ENCODE results near the gene DCAF8L2. TPM values are rescaled to one million over a fixed set of nuclear protein-coding genes. Genes with fewer than 3 reads are reported as not detected.
"Not testable (repeated sequence)": the region's sequence is repeated elsewhere in the genome, so short reads cannot be mapped to it uniquely, and the experiment has no call there.

The DCAF8L2 gene
- total RNA-seq (2014; rRNA removed) (not detected in 2 replicates), Bru-seq, nascent RNA (percentile 2 among the genes with signal in this experiment), BruChase-seq, experiment 1, labeled RNA remaining after a 6-hour chase (percentile 0 among the genes with signal in this experiment), BruChase-seq, experiment 2, labeled RNA remaining after a 2-hour chase (percentile 1 among the genes with signal in this experiment)
- long read RNA-seq, result 0 reads

DNA sequence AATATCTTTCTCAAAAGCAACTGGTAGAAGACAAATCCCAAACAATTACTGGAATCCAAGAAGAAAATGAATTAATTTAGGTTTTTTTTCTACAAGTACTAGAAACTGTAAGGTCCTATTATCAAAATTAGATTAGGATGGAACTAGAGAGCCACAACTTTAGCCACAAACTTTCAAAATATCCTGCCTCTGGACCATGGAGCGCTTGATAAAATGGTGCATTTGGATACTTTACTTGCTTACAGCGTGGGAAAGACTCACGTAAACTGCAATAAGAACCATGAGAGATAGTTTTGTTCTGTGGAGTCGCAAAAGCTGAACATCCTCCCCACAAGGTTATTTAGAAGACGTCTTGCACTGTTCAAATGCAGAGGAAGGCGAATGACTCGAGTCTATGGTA is at the start of gene DCAF8L2:
Gene DCAF8L2 (plus strand): TSS at position 301 of the 400 bp plus-strand sequence. CDS start 156,552 bp downstream, outside the sequence.
- no peak within 1 kb of the TSS for H3K4me3 ChIP-seq (ENCODE audit: low read length)
- ATAC-seq (no peak), DNase-seq (no peak)
- TF ChIP-seq, protein P1, sequence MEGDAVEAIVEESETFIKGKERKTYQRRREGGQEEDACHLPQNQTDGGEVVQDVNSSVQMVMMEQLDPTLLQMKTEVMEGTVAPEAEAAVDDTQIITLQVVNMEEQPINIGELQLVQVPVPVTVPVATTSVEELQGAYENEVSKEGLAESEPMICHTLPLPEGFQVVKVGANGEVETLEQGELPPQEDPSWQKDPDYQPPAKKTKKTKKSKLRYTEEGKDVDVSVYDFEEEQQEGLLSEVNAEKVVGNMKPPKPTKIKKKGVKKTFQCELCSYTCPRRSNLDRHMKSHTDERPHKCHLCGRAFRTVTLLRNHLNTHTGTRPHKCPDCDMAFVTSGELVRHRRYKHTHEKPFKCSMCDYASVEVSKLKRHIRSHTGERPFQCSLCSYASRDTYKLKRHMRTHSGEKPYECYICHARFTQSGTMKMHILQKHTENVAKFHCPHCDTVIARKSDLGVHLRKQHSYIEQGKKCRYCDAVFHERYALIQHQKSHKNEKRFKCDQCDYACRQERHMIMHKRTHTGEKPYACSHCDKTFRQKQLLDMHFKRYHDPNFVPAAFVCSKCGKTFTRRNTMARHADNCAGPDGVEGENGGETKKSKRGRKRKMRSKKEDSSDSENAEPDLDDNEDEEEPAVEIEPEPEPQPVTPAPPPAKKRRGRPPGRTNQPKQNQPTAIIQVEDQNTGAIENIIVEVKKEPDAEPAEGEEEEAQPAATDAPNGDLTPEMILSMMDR (conservative IDR thresholded peaks at IDR 0.05; ENCODE audit: low read depth, low read length), result no peak
- TF ChIP-seq EZH2 (IDR thresholded peaks at IDR 0.05; ENCODE audit: low read length, unreplicated experiment), result no peak
- TF ChIP-seq EZH2phosphoT487 (IDR thresholded peaks at IDR 0.05; ENCODE audit: borderline replicate concordance, low read length), result no peak
- ChIA-PET POLR2A (ENCODE audit: unreplicated experiment) (no interaction called here), CTCF (no interaction called here)
- no peak within 1 kb of the TSS for H3K9ac ChIP-seq (ENCODE audit: low read length)
- H3F3A ChIP-seq (ENCODE audit: low read length, unreplicated experiment), result no peaks in the 10 kb centered on the region
- H3K9me2 ChIP-seq (replicated peaks; ENCODE audit: low read length), result no peaks in the 10 kb centered on the region
- no peaks in the 10 kb centered on the region for H4K20me1 ChIP-seq (ENCODE audit: low read length)
- no peak within 1 kb of the TSS for H3K4me2 ChIP-seq (ENCODE audit: low read length)
- no peaks in the 10 kb centered on the region for H3K27me3 ChIP-seq (ENCODE audit: low read length)
- no peaks in the 10 kb centered on the region for H3K4me1 ChIP-seq (ENCODE audit: insufficient read depth, low read length)
- H3K36me3 ChIP-seq (ENCODE audit: low read depth, low read length), result no peaks in the 10 kb centered on the region
- H3K79me2 ChIP-seq (ENCODE audit: low read length), result no peaks in the 10 kb centered on the region
- intact Hi-C loops (cut with micrococcal nuclease), result no loop called here
- BruUV-seq (replicated peaks), result no TSS peak
- H3K9me3 ChIP-seq (ENCODE audit: low read length), result no peaks in the 10 kb centered on the region
- H3K27ac ChIP-seq (ENCODE audit: low read length), result no peak within 1 kb of the TSS
- H2AFZ ChIP-seq (ENCODE audit: low read length), result no peak within 1 kb of the TSS

DNA sequence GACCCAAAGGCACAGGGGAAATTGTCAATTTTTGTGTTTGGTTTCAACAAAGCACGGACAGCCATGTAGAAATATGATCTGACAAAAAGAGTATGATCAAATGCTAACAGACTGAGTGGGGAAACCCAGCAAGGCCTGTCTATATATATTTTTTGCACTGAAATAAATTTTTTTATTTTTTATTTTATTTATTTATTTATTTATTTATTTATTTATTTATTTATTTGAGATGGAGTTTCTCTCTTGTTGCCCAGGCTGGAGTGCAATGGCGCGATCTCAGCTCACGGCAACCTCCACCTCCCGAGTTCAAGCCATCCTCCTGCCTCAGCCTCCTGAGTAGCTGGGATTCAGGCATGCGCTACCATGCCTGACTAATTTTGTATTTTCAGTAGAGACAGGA is 49.0 kb upstream of the DCAF8L2 start:
- H3K9me2 ChIP-seq (replicated peaks; ENCODE audit: low read length); H3K9me3 ChIP-seq (ENCODE audit: low read length); H3K27ac ChIP-seq (ENCODE audit: low read length); POLR2A ChIA-PET (ENCODE audit: unreplicated experiment); H3K36me3 ChIP-seq (ENCODE audit: low read depth, low read length); H2AFZ ChIP-seq (ENCODE audit: low read length); ATAC-seq; DNase-seq; H3K27me3 ChIP-seq (ENCODE audit: low read length); H4K20me1 ChIP-seq (ENCODE audit: low read length); intact Hi-C loops (cut with micrococcal nuclease); BruUV-seq (replicated peaks); H3K9ac ChIP-seq (ENCODE audit: low read length); H3K79me2 ChIP-seq (ENCODE audit: low read length); H3K4me1 ChIP-seq (ENCODE audit: insufficient read depth, low read length); CTCF ChIA-PET; H3K4me2 ChIP-seq (ENCODE audit: low read length); H3F3A ChIP-seq (ENCODE audit: low read length, unreplicated experiment); H3K4me3 ChIP-seq (ENCODE audit: low read length): not testable (repeated sequence)

DNA sequence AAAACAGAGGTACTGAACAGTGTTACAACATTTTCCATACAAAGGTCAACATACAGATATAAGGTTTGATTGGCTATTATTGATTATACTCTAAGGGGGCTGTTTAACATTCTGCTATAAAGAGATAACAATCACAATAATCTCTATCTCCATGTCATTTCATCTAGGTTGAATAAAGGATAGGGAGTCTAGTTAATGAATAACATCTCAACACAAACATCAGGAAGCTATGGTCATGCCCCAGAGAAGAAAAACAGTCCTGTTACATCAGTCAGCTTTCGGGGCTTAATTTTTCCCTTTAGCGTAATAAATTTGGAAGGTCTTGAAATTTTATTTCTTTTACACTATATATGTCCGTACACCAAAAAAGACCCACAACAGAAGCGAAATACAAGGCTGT is 41.5 kb upstream of the DCAF8L2 start:
- ChIA-PET POLR2A (ENCODE audit: unreplicated experiment) (no interaction called here), CTCF (no interaction called here)
- DNase-seq, result no peak

More for the DNA sequence above, 41.5 kb upstream of the DCAF8L2 start:
- Histone ChIP-seq H3K9ac (ENCODE audit: low read length) (no peak overlapping the region), H3K9me3 (ENCODE audit: low read length) (no peaks in the 10 kb centered on the region), H3K4me3 (ENCODE audit: low read length) (no peak overlapping the region), H4K20me1 (ENCODE audit: low read length) (no peaks in the 10 kb centered on the region), H3F3A (ENCODE audit: low read length, unreplicated experiment) (no peaks in the 10 kb centered on the region), H3K4me2 (ENCODE audit: low read length) (no peak overlapping the region), H3K27me3 (ENCODE audit: low read length) (no peaks in the 10 kb centered on the region), H3K79me2 (ENCODE audit: low read length) (no peaks in the 10 kb centered on the region), H3K36me3 (ENCODE audit: low read depth, low read length) (no peaks in the 10 kb centered on the region), H3K27ac (ENCODE audit: low read length) (no peak overlapping the region), H3K4me1 (ENCODE audit: insufficient read depth, low read length) (no peaks in the 10 kb centered on the region), H3K9me2 (replicated peaks; ENCODE audit: low read length) (no peaks in the 10 kb centered on the region), H2AFZ (ENCODE audit: low read length) (no peak overlapping the region)
- TF ChIP-seq, protein P1 (conservative IDR thresholded peaks at IDR 0.05; ENCODE audit: low read depth, low read length), result no peak
- no peak for TF ChIP-seq EZH2phosphoT487 (IDR thresholded peaks at IDR 0.05; ENCODE audit: borderline replicate concordance, low read length)
- TF ChIP-seq EZH2 (IDR thresholded peaks at IDR 0.05; ENCODE audit: low read length, unreplicated experiment), result no peak
- intact Hi-C loops (cut with micrococcal nuclease), result no loop called here
- BruUV-seq (replicated peaks), result no TSS peak
- ATAC-seq, result no peak
